ENCODE results near the gene TP53AIP1. TPM values are rescaled to one million over a fixed set of nuclear protein-coding genes. Genes with fewer than 3 reads are reported as not detected.
A peak's percentile ranks its signal among the peaks of the same experiment; 100 is the strongest.

Gene TP53AIP1
- total and polyA plus RNA-seq, 9 of the 15 experiments (the other 6 are each of a cell fraction or from before 2014, with no cell fraction given) = not detected

DNA sequence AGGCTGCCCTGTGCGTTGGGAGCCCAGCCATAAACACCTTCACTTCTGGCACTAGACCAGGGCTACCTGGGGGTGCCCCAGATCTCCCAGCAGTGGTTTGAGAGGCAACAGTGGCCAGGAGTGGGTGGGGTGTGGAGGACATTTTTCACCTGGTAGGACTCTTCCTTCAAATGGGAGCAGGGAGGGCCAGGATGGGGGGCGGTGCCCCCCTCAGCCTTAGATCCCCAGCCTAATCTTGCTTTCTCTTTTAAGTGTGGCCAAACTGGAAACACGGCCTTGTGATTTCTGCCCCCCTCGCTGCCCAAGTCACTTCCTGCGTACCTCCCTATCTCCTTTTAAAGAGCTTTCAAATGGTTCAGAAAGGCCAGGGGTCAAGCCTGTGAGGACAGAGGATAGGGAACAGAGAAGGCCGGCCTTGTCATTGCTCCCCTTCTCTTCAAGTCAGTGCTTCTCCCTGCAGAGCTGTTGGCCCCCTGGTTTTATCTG, 50.7 kb downstream of the TP53AIP1 start:
- no peaks in the 10 kb centered on the region for H3K9me3 ChIP-seq (replicated peaks; ENCODE audit: control insufficient read depth, insufficient read depth, low read depth, low read length)
- no peak overlapping the region for H3K4me3 ChIP-seq
- BruUV-seq (replicated peaks) = no TSS peak
- in situ Hi-C loops (cut with MboI) (loop anchor here (25.0 kb wide), 1 partner anchor 420 kb away; no protein-coding TSS in a partner anchor), intact Hi-C loops (cut with micrococcal nuclease) (no loop called here)
- peaks cover 0 to 20% of the 10 kb centered on the region in 2 experiments; a peak in 3 of 5 replicates for H3K27me3 ChIP-seq (ENCODE audit: control insufficient read depth in 2 of 2, insufficient read depth in 2 of 2, low read length in 2 of 2)
- no peaks in the 10 kb centered on the region for H3K9me1 ChIP-seq (ENCODE audit: control insufficient read depth, insufficient read depth, low read length)
- TF ChIP-seq, protein P1, sequence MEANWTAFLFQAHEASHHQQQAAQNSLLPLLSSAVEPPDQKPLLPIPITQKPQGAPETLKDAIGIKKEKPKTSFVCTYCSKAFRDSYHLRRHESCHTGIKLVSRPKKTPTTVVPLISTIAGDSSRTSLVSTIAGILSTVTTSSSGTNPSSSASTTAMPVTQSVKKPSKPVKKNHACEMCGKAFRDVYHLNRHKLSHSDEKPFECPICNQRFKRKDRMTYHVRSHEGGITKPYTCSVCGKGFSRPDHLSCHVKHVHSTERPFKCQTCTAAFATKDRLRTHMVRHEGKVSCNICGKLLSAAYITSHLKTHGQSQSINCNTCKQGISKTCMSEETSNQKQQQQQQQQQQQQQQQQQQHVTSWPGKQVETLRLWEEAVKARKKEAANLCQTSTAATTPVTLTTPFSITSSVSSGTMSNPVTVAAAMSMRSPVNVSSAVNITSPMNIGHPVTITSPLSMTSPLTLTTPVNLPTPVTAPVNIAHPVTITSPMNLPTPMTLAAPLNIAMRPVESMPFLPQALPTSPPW (CRISPR knock-in tag; IDR thresholded peaks at IDR 0.05) = peak; percentile 25; the same call in 1 of the 2 replicates
- no peak for TF ChIP-seq ZNF124 (CRISPR knock-in tag; IDR thresholded peaks at IDR 0.05)
- ATAC-seq (no peak), FAIRE-seq (no peak), DNase-seq (ENCODE audit: extremely low read depth in 1 of 4, low spot score in 3 of 4) (peak in 1 of 4 experiments; percentile 28)
- no peak overlapping the region for H3K4me2 ChIP-seq (ENCODE audit: insufficient read depth, low read length)
- H3K27ac ChIP-seq (ENCODE audit: extremely low read depth, low read depth, low read length) = no peak overlapping the region
- ChIA-PET CTCF (ENCODE audit: low intra/inter-chr PET ratio) (no interaction called here), POLR2A (no interaction called here)
- 0% methylated on average over 5 of the region's 6 CpGs for WGBS (ENCODE audit: insufficient coverage, low coverage, missing lambda C conversion rate)
- no peaks in the 10 kb centered on the region for H3K79me2 ChIP-seq (ENCODE audit: control insufficient read depth, insufficient read depth, low read length)
- H3K36me3 ChIP-seq (ENCODE audit: control insufficient read depth, insufficient read depth, low read length) = no peaks in the 10 kb centered on the region
- no peak overlapping the region for H3K9ac ChIP-seq (ENCODE audit: insufficient read depth in 1 of 2, low read depth in 2 of 2, low read length in 2 of 2)
- H3K4me1 ChIP-seq (replicated peaks in 1 of 2; ENCODE audit: control insufficient read depth in 2 of 2, insufficient read depth in 2 of 2, low read length in 2 of 2) = peaks cover 0 to 5% of the 10 kb centered on the region in 2 experiments; a peak in 2 of 5 replicates
- no peaks in the 10 kb centered on the region for H4K20me1 ChIP-seq (replicated peaks; ENCODE audit: control insufficient read depth, insufficient read depth, low read length)
- no peak overlapping the region for H2AFZ ChIP-seq (ENCODE audit: low read depth, low read length)

Measured in K562 (cell line).